Peyer's patch (tissue), 4 donors: ENCODE measurements around the gene KCNAB1. TPM values are rescaled to one million over a fixed set of nuclear protein-coding genes. Genes with fewer than 3 reads are reported as not detected.

ENCODE experiments used
- DNase-seq, 3 donors: peaks; one replicate each; pipeline ENCODE4 v3.0.0-alpha.2; 2017 to 2019
- H3K27ac ChIP-seq, 4 donors: fragments of 200-600 bp; sonication (generic); one replicate each; pipeline ENCODE4 v1.5.1; 2016 to 2019
- H3K27me3 ChIP-seq, 2 donors: fragments of 200-600 bp; sonication (generic); one replicate each; pipeline ENCODE4 v1.5.1; 2019
- H3K36me3 ChIP-seq, 3 donors: fragments of 200-600 bp; sonication (generic); one replicate each; pipeline ENCODE4 v1.5.1; 2016 to 2019
- H3K4me1 ChIP-seq, 4 donors: fragments of 200-600 bp; sonication (generic); one replicate each; pipeline ENCODE4 v1.5.1; 2016 to 2019
- H3K4me3 ChIP-seq, 4 donors: fragments of 200-600 bp; sonication (generic); 1 replicate in 3 of 4; 2 replicates in 1 of 4; pipeline ENCODE4 v1.5.1; 2016 to 2019; ENCODE audit warnings: mild to moderate bottlenecking in 1 of 4
- H3K9me3 ChIP-seq, 4 donors: fragments of 200-600 bp; sonication (generic); one replicate each; pipeline ENCODE4 v1.5.1; 2016 to 2019; ENCODE audit warnings: mild to moderate bottlenecking in 1 of 4
- CTCF ChIP-seq, 6 experiments: fragments of 450-650 bp in 4 of 6; fragments of 200-600 bp in 2 of 6; sonication (generic) in 1 of 6; IDR thresholded peaks; one replicate each; pipeline ENCODE4 v1.5.1; 2017 to 2019; ENCODE audit warnings: antibody characterized with exemption in 6 of 6, mild to moderate bottlenecking in 3 of 6, moderate library complexity in 1 of 6
- POLR2A ChIP-seq, 2 donors: fragments of 450-650 bp; IDR thresholded peaks; one replicate each; pipeline ENCODE4 v1.5.1; 2017; ENCODE audit warnings: antibody characterized with exemption in 2 of 2, mild to moderate bottlenecking in 2 of 2, moderate library complexity in 2 of 2
- total RNA-seq, 4 donors: library from RNA; depleted of rRNA; stranded (reverse); fragments of >200 nt; gene quantifications; one replicate each; pipeline ENCODE4 v1.1.0, GENCODE V29; 2016

The KCNAB1 gene
- total RNA-seq, 4 donors from 2014 or later, result 1.1 to 1.7 (median 1.6) TPM; not detected in 1

GRCh38 chr3:156425651-156426050, 305.3 kb downstream of the KCNAB1 start:
- no peaks in the 10 kb centered on the region for H3K27me3 ChIP-seq
- no peak for DNase-seq
- H3K9me3 ChIP-seq, result no peaks in the 10 kb centered on the region
- no peaks in the 10 kb centered on the region for H3K36me3 ChIP-seq
- H3K4me3 ChIP-seq, result no peak overlapping the region
- H3K4me1 ChIP-seq, result no peaks in the 10 kb centered on the region
- no peak overlapping the region for H3K27ac ChIP-seq
- TF ChIP-seq POLR2A (IDR thresholded peaks at IDR 0.05) (no peak), CTCF (IDR thresholded peaks at IDR 0.05) (no peak)

- no peak overlapping the region for H3K4me3 ChIP-seq
- TF ChIP-seq POLR2A (IDR thresholded peaks at IDR 0.05), result no peak
- TF ChIP-seq CTCF (IDR thresholded peaks at IDR 0.05), result no peak
- H3K9me3 ChIP-seq, result no peaks in the 10 kb centered on the region
- peak overlapping the region in 1 of 4 donors; percentile 5 for H3K27ac ChIP-seq
- no peaks in the 10 kb centered on the region for H3K4me1 ChIP-seq
- no peak for DNase-seq
- no peaks in the 10 kb centered on the region for H3K36me3 ChIP-seq
- H3K27me3 ChIP-seq, result no peaks in the 10 kb centered on the region
Observed at GRCh38 chr3:156429125-156429524, 308.7 kb downstream of the KCNAB1 start.

- DNase-seq, result no peak
- Histone ChIP-seq H3K4me3 (no peak overlapping the region), H3K4me1 (no peaks in the 10 kb centered on the region), H3K27ac (no peak overlapping the region), H3K36me3 (no peaks in the 10 kb centered on the region), H3K27me3 (no peaks in the 10 kb centered on the region), H3K9me3 (no peaks in the 10 kb centered on the region)
- TF ChIP-seq POLR2A (IDR thresholded peaks at IDR 0.05), result no peak
- no peak for TF ChIP-seq CTCF (IDR thresholded peaks at IDR 0.05)
Observed at GRCh38 chr3:156431334-156432124, 311.2 kb downstream of the KCNAB1 start.

- no peaks in the 10 kb centered on the region for H3K27me3 ChIP-seq
- no peak overlapping the region for H3K27ac ChIP-seq
- no peaks in the 10 kb centered on the region for H3K4me1 ChIP-seq
- no peak overlapping the region for H3K4me3 ChIP-seq
- H3K9me3 ChIP-seq, result no peaks in the 10 kb centered on the region
- no peak for TF ChIP-seq POLR2A (IDR thresholded peaks at IDR 0.05)
- TF ChIP-seq CTCF (IDR thresholded peaks at IDR 0.05), result no peak
- H3K36me3 ChIP-seq, result no peaks in the 10 kb centered on the region
- no peak for DNase-seq
Observed at GRCh38 chr3:156432563-156432962, 312.2 kb downstream of the KCNAB1 start.

- no peak for TF ChIP-seq POLR2A (IDR thresholded peaks at IDR 0.05)
- no peak for TF ChIP-seq CTCF (IDR thresholded peaks at IDR 0.05)
- no peaks in the 10 kb centered on the region for H3K27me3 ChIP-seq
Observed at GRCh38 chr3:156433138-156433537, 312.8 kb downstream of the KCNAB1 start.

More at GRCh38 chr3:156433138-156433537, 312.8 kb downstream of the KCNAB1 start:
- Histone ChIP-seq H3K4me3 (no peak overlapping the region), H3K36me3 (no peaks in the 10 kb centered on the region), H3K9me3 (no peaks in the 10 kb centered on the region), H3K4me1 (no peaks in the 10 kb centered on the region), H3K27ac (no peak overlapping the region)
- DNase-seq, result no peak
